Fibroblast of pulmonary artery (primary cell): ENCODE results near the gene ATP1A4.

ENCODE experiments used
- DNase-seq: peaks from one replicate; pipeline ENCODE4 v3.0.0-alpha.2; 2010; ENCODE audit warnings: low read depth
- H3K4me3 ChIP-seq: replicated peaks from 2 replicates; pipeline ENCODE4 v1.5.1; 2011; ENCODE audit warnings: low read depth, mild to moderate bottlenecking, control low read depth, low read length, moderate library complexity
- TF ChIP-seq, protein P1 (sequence below): IDR thresholded peaks from 2 replicates; pipeline ENCODE4 v1.5.1; 2011; ENCODE audit warnings: mild to moderate bottlenecking, control low read depth, low read length, inconsistent platforms; ENCODE audit errors: missing control alignments

ATP1A4 gene

DNA sequence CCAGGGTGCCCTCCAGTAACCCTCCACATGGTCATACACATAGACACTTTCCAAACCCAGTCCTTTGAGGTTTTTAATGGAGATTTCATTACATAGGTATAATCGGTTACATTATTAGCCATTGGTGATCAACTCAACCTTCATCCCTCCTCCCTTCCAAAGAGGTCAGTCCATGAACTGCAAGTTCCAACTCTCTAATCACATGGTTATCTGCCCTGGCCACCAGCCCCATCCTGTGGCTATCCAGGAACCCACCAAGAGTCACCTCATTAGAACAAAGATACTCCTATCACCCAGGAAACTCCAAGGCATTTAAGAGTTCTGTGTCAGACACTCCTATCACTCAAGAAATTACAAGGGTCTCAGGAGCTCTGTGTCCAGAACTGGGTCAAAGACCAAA is 12.2 kb downstream of the ATP1A4 start:
- TF ChIP-seq, protein P1, sequence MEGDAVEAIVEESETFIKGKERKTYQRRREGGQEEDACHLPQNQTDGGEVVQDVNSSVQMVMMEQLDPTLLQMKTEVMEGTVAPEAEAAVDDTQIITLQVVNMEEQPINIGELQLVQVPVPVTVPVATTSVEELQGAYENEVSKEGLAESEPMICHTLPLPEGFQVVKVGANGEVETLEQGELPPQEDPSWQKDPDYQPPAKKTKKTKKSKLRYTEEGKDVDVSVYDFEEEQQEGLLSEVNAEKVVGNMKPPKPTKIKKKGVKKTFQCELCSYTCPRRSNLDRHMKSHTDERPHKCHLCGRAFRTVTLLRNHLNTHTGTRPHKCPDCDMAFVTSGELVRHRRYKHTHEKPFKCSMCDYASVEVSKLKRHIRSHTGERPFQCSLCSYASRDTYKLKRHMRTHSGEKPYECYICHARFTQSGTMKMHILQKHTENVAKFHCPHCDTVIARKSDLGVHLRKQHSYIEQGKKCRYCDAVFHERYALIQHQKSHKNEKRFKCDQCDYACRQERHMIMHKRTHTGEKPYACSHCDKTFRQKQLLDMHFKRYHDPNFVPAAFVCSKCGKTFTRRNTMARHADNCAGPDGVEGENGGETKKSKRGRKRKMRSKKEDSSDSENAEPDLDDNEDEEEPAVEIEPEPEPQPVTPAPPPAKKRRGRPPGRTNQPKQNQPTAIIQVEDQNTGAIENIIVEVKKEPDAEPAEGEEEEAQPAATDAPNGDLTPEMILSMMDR: no peak
- H3K4me3 ChIP-seq: no peak overlapping the region
- no peak for DNase-seq

DNA sequence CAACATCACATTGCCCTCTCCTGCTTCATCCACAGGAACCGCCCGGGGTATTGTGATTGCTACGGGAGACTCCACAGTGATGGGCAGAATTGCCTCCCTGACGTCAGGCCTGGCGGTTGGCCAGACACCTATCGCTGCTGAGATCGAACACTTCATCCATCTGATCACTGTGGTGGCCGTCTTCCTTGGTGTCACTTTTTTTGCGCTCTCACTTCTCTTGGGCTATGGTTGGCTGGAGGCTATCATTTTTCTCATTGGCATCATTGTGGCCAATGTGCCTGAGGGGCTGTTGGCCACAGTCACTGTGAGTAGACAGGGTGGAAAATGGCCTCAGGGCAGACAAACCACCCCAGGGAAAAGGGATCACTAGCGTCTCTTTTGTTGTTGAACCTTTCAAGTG is 12.7 kb downstream of the ATP1A4 start:
- TF ChIP-seq, protein P1: no peak
- no peak overlapping the region for H3K4me3 ChIP-seq
- no peak for DNase-seq

DNA sequence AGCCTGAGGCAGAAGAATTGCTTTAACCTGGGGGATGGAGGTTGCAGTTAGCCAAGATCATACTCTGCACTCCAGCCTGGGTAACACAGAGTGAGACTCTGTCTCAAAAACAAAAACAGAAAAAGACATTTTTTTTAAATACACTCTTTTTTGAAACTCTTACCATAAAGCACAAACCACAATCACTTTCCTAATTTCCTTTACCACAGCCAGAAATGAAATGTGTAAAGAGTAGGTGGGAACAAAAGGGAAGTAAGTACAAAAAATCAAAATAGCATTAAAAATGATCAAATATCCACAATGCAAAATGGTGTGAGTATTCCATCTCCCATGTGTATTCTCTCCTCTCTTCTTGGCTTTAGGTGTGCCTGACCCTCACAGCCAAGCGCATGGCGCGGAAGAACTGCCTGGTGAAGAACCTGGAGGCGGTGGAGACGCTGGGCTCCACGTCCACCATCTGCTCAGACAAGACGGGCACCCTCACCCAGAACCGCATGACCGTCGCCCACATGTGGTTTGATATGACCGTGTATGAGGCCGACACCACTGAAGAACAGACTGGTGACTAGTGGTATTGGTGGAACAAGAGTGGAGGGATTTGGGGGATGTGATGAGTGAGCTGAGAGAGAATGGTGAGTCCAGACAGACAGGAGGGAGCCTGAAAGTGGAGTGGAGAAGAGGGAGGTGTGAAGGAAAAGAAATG is 14.9 kb downstream of the ATP1A4 start:
- no peak overlapping the region for H3K4me3 ChIP-seq
- TF ChIP-seq, protein P1: no peak
- DNase-seq: no peak

DNA sequence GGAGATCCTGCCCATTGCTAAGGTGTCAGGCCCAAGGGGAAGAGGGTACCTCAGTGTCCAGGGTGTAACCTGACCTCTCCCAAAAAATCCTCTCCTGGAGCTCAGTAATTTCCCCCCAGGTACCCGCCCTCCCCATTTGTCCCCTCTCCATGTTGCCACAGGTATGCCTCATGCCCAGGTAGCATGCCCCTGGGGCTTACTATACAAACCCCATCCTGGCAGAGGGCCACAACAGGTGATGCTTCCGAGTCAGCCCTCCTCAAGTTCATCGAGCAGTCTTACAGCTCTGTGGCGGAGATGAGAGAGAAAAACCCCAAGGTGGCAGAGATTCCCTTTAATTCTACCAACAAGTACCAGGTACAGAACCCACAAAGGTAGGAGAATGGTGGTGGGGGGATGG is 15.7 kb downstream of the ATP1A4 start:
- H3K4me3 ChIP-seq: no peak overlapping the region
- TF ChIP-seq, protein P1: no peak
- DNase-seq: no peak

DNA sequence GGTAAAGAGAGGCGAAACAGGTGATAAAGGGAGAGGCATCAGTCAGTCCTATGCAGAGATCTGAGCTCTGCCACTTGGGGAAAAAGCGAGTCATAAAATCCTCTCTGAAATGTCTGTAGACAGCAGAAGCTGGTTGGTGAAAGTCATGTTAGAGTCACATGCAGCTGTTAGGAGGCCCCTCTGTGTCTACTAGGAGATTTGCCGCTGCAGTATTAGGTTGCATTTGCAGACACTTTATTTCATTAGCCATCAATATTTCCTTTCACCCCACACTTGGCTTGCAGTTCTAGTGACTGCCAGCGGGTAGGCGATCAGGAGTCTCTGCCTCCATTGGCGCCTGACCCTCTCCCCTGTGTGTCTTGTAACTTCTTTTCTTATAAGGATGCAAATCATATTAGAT is 16.2 kb downstream of the ATP1A4 start:
- DNase-seq: no peak
- H3K4me3 ChIP-seq: no peak overlapping the region
- TF ChIP-seq, protein P1: no peak

DNA sequence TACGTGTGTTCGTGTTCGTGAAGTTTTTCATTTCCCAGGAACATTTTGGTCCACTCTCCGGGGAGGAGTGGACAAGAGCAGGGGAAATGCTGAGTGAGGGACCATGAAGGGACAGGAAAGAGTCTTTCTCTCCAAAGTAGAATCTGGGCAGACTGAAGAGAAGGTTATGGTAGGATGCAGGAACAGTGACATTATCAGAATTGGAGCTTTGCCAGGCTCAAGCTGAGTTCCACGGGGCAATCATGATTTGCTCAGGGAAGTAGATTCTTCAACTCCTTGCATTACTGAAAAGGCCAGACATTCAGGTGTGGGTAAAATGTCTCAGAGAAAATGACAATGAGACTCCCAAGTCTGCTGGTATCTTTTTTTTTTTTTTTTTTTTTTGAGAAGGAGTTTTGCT is 16.6 kb downstream of the ATP1A4 start:
- no peak overlapping the region for H3K4me3 ChIP-seq
- no peak for DNase-seq
- TF ChIP-seq, protein P1: no peak
